ENCODE results near the gene TRMT61A.
"Not testable (repeated sequence)": the region's sequence is repeated elsewhere in the genome, so short reads cannot be mapped to it uniquely, and the experiment has no call there.

The TRMT61A gene

DNA sequence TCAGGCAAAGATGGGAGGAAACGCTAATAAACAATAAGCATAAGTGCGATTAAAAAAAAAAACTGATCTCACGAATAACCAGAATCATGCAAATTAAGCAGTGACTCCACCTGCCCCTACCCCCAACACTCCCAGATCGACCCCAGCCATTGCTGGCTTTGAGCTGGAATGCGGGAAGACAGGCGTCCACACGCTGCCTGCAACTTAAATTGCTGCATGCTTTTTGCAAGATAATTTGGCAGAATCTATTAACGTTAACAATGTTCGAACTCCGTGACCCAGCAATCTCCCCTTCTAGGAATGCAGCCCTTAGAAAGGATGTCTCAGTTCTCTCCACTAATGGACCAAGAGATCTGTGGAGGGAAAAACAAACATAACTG, 5.4 kb upstream of the TRMT61A start:
- DNase-seq: no peak

DNA sequence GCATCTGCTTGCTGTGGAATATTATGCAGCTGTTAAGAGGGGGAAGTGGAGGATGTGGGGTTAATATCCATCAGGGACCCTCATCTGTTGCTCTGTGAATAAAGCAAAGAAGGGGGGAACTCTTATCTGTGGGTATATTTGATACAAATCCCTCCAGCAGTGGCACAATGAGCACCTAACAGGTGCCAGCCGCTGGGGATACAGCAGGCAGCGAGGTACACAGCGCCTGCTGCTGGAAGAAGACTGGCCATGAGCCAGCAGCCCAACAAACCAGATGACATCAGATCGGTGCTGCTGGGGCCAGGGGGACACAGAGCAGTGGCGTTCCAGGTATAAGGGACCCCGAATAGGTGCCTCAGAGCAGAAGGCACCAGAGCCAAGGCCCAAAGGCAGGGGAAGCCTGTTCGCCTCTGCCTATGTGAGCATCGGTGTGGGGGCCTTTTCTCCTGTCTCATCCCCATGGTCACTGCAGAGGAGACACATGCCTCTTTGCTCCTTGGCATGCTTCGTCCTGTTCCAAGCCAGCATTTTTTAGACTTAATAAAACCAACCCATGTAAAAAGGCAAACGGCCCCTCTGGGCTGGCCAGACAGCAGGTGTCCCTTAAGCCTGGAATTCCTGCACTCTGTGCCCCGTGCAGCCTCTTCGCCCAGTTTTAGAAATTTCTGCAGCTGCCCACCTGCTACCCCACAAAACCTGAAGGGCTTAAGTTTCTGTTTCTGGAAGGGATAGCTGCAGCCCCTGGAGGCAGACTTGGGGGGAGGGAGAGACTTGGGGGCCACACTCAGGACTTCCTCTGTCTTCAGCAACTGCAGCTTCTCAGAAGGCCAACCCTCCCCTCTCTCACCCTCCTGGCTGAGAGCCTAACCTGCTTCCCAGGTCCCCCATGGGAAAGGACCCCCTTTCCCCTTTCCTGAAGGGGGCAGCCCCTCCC, 4.7 kb upstream of the TRMT61A start:
- no peak for DNase-seq

DNA sequence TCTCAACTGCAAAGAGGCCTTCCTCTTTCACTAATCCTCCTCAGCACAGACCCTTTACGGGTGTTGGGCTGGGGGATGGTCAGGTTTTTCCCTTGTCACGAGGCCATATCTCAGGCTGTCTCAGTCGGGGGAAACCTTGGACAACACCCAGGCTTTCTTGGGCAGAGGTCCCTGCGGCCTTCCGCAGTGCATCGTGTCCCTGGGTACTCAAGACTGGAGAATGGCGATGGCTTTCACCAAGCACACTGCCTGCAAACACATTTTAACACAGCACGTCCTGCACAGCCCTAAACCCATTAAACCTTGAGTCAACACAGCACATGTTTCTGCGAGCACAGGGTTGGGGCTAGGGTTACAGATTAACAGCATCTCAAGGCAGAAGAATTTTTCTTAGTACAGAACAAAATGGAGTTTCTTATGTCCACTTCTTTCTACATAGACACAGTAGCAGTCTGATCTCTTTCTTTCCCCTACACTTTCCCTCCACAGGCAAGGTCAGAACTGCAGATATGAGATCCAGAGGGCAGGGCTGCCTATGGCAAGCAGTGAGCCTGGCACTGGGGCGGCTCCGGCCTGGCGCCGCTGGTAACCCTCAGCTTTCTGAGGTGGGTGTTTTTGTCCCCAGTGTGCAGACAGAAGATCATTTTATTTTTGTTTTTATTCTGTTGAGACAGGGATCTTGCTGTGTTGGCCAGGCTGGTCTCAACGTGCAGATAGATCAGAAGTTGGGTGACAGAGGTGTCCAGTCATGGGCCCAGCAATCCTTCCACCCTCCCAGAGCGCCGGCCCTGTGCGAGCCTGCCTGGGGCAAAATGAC, 3.4 kb upstream of the TRMT61A start:
- not testable (repeated sequence) for DNase-seq

DNA sequence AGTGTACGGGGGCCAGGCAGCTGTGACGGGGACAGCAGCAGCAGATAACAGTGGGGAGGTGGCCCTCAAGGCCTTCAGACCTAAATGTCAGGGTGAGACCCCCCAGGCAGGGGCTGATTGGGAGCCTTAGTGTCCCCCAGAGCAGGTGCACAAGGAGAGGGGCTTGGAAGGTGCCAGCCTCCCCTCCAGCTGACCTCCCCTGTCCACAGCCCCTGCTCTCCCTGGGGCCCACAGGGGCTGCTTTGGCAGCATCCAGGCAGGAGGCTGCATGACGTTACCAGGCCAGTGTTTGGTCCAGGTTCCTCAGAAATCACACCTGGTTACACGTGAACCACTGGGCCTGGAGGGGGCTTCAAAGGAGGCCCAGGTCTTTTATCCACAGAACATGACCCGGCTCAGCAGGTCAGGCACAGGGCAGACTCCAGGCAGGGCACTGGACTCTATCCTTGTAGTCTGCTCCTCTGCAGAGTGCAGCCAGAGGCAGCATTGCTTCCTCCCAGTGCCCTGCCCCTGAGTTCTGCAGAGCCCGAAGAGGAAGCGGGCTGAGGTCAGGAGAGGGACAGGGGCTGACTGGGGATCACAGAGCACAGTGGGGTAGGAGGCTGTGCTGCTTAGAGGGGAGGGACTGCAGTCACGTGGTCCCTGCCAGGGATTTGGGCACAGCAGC, 2.6 kb upstream of the TRMT61A start:
- peak; percentile 69 for DNase-seq

DNA sequence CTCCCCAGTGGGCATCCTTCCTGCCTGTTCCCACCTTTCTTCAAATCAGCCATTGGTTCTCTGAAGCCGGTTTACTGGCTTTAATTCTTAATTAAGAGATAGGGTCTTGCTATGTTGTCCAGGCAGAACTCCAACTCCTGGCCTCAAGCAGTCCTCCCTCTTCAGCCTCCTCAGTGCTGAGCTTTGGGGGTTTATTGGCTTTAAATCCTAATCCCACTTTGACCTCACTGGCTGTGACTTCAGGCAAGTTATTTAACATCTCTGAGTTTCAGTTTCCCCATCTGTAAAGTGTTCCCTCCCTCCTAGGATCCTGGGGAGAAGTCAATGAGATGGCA, 2.1 kb upstream of the TRMT61A start:
- peak; percentile 59 for DNase-seq

DNA sequence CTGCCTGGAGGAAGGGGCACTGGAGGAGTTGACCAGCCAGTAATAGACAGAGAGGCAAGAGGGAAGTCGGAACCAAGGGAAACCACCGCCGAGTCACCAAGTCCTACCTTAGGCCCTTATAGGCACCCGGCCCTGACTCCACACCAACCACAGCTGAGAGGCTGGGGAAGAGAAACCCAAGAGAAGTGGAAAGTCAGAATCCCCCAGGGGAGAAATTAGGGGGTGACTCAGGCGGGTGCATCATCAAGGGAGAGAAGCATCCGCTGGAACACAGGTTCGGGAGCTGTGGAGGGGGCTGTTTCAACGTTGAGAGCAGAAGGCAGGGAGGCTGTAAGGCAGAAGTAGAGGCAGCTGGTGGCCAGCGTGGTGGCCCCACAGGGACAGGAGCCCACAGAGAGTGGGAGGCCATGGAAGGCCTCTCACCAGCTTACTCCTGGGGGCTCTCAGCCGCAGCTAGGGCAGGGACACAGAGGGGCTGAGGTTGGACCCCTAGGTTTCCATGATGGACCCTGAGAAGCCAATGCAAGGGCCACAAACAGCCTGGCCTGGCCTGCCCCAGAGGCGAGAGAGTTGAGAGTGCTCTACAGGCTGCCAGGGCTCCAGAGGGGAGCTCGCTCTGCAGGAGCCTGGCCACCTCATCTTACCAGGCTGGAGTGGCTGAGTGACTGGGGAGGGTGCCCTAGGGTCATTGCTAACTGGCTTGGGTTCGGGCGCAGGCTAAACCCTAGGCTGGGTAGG, 1.4 kb upstream of the TRMT61A start:
- DNase-seq: peak; percentile 91

DNA sequence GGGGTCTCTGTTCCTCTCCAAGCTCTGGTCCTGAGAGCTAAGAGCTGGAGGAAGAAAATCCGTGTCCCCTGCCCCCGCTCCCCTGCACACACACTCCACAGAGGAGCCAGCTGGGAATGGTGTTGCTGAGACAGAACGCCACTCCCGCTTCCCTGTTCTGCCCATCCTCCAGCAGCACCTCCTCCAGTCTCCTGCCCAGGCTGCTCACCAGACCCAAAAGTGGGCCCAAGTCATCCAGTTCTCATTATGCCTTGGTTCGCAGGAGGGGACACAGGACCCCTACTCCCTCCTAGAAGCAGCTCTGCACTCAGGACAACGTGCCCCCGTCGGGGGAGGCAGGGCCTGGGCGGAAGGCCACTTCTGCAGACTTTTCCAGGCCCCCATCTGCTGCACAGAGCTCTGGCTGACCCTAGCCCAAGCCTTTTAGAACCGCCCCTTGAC, 830 bp upstream of the TRMT61A start:
- DNase-seq: no peak

DNA sequence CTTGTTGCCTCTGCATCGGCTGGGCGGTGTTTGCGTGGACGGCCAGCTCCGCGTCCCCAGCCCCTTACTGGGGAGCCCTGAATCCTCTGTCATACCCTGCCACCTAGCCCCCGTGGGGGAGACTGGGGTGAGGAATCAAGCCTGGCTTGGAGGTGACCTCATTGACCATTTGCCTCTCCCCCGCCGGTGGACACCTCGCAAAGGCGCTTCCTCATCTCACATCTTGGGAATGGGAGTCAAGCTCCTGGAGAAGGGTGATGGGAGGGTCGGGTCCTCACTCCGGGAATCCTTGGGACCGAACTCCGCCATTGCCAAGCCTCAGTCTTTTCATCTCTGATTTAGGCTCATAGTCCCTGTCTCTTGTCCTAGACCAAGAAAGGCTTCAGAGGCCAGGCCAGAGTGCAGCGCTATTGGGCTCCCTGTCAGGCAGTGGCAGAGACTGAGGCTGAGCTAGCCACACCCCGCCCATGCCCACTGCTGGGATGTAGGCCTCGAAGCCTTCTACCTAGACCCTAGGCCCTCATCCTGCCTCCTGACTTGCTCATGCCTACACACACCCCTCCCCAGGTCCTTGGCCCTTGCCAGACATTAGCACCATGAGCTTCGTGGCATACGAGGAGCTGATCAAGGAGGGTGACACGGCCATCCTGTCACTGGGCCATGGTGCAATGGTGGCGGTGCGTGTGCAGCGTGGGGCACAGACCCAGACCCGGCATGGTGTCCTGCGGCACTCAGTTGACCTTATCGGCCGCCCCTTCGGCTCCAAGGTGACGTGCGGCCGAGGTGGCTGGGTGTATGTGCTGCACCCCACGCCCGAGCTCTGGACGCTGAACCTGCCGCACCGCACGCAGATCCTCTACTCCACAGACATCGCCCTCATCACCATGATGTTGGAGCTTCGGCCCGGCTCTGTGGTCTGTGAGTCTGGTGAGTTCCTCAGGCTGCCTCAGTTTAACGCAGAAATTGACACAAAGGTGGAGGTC, 678 bp downstream of the TRMT61A start:
- DNase-seq: no peak

DNA sequence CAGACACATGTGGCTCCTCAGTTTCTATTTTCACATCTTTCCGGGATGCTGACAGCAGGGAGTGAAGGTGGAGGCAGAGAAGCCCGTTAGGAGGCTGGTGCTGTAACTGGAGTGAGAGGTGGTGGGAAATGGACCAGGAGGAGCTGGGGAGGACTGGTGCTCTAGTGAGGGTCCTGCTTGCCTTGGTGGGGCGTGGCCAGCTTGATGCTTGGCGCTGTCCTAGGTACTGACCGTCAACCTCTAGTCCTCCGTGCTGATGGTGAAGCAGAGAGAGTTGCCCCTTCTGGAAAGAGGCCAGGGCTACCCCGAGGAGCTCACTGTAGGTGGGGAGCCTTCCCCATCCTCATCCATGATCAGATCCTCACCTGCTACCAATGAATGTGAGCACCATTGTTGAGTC, 1.4 kb downstream of the TRMT61A start:
- DNase-seq: no peak

DNA sequence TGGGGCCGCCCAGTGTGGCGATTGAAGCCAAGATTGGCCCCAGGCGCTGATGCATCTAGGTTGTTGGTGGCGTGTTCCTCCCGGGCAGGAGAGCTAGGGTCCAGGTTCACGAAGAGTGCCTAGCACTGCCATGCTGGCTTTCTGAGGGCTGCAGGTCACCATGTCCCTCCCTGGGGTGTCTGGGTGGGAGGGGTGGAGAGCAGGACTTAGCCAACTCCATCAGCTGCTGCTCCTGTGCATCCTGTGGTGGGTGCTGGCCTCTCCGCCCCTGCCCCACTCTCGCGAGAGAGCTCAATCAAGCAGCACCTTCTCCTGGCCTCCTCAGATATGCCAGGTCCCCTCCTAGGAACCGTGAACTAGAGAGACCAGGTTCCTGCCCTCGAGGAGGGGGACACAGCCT, 1.8 kb downstream of the TRMT61A start:
- no peak for DNase-seq

DNA sequence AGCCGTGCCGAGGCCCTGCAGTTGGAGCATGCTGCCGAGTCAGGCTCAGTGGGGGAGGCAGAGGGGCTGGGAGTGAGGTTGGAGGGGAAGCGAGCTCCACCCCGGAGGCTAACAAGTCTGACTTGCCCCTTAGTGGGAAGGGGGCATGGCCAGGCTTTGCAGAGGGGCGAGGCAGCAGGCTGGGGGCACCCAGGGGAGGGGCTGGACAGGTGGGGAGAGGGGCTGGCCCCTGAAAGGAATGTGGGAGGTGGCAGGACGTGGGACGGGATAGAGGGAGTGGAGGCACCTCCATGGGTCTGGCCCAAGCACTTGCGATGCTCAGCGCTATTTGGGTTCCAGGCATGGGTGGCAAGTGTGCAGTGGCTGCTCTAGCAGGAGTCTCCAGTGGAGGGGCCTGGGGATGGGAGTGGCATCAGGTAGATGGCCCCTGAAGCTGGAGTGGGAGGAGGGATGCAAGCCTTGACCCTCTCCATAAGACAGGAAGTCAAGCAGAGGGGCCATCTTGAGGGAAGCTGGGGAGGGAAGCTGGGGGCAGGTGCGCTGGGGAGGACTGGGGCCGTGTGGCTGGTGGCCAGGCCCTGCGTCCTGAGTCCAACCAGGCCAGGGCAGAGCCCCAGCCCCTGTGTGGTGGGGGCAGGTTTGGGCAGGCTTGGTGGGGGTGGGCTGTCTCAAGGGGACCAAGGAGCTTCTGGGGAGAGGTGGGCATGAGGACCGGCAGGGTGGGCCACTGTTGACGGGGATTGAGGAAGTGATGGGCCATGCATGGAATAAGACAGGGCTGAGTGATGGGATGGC, 2.6 kb downstream of the TRMT61A start:
- DNase-seq: no peak

DNA sequence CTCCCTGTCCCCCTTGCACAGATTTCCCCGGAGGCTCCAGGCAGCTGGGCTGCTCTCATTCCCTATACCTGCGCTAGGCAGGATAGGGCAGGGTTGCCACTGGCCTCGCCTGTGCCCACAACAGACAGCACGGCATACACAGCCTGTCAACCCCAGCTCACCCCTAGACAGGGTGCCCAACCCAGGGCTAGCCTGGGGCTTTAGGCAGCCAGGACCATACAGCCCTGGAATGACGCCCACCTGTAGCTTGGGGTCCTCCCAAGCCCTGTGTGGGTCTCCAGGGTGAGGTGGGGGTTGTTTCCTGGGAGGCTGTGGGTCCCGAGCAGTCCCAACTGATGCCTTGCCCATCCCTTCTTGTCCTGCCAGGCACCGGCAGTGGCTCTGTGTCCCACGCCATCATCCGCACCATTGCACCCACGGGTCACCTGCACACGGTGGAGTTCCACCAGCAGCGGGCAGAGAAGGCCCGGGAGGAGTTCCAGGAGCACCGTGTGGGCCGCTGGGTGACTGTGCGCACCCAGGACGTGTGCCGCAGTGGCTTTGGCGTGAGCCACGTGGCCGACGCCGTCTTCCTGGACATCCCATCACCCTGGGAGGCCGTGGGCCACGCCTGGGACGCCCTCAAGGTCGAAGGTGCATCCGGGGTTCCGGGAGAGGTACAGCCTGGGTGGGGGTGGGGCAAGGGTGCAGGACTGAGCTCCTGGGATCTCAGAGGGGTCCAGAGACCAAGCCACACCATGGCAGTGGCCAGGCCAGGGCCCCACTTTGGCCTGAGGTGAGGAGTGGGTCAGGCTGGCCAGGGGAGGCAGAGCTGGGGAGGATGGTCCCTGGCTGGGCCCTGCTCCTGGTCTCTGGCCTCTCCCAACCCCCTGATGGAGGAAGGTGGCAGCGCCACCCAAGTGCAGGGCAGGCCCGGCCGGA, 3.5 kb downstream of the TRMT61A start:
- DNase-seq: no peak

DNA sequence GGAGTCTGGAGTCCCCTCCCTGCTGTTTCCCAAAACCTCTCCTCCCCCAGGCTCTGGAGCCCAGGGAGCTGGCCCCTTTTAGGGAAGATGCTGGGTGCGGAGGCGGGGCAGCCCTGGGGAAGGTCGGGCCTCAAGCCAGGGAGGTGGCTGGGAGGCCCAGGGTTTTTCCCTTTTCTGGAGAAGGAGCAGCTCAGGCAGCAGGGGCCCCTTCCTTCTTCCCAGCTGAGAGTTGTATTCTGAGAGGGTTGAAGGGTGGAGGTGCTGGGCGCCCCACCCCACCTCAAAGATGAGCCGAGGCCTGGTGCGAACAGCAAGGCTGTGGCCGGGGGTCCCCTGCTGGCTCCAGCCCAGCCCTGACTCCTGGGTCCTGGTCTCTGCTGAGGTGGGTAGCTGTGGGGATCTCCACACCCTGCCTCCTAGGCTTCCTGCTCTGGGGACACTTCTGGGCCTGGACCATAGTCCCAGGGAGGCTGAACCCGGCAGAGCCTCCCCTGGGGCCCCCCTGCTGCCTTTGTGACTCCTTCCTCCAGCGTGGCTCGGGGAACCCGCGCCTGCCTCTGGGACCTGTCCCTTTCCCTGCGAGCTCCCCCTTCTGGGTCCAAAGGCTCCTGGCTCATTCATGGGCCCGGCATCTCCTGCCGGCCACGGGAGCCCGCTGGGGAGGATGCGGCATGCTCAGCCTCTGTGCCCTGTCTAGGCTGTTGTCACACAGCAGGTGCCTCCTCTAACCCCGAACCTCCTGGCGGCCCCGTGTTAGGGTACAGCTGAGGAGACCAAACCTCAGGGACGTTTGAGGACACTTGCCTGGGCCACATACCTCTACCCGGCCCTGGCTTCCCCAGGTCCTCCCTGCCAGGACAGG, 4.4 kb downstream of the TRMT61A start:
- peak; percentile 54 for DNase-seq

DNA sequence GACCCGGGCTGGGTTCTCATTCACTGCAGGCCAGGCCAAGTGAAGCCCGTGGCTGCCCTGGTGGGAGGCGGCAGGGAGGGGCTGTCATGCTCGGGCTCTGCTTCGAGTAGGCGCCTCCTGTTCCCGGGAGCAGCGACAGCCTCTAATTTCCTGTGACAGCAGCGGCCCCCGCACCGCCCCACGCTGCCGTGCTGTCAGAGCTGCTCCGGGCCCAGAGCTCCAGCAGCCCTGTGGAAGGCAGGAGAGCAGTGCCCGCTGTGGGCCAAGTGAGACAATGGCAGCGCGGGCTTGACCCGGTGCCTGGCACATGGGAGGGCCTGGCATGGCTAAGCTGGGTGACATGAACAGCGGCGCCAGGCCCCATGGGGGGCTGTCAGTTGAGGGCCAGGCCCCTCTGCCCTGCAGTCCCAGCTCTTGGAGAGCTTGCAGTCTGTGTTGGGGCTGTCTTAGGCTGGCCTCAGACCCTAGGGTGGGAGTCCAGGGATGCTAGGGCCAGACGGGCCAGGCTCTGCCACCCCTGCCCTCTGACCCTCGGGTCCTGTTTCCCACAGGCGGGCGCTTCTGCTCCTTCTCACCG, 5.1 kb downstream of the TRMT61A start:
- DNase-seq: no peak

DNA sequence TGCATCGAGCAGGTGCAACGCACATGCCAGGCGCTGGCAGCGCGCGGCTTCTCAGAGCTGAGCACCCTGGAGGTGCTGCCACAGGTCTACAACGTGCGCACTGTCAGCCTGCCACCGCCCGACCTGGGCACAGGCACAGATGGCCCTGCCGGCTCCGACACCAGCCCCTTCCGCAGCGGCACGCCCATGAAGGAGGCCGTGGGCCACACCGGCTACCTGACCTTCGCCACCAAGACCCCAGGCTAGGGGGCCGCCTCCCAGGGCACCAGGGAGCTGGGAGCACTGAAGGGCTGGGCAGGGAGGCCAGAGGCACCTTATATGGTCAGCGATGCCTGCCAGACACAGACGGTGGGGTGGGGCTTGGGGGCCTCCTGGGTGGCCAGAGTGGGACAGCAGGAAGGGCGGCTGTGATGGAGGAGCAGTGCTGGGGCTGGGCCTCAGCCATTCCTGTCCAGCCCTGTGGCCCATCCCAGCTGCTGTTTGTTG, 5.6 kb downstream of the TRMT61A start:
- DNase-seq: no peak

DNA sequence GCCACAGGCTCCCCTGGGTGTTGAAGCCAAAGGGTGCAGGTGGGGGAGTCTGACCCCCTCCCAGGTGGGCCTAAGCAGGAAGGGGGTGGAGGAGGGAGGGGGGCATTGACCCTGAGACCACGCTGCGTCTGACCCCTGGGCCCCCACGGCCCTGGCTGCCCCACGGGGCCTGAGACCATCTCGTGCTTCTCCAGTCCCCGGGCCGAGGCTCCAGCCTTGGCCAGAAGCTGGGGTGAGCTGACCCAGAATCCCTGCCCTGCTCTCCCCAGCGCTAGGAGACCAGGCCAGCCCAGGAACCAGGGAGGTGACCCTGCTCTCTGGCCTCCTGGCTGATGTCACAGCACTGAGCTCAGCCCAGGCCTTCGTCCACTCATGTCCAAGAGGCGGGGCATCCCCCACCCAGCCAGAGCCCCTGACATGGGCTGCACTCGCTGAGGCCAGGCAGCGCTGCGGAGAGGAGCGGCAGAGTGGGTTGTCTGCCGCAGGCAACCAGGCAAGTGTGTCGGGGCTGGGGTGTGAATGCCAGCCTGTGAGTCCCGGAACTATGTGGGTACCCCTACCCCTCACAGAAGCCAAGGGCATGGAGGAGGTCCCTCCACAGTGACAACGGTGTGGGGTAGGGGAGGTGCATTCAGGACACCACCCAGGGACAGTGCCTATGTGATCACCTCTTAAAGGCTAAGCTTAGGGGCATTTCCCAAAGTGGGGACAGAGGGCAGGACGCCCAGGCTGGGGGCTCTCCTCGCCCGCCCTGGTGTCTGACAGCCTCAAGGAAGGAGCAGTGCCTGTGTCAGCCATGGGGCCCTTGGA, 6.3 kb downstream of the TRMT61A start:
- DNase-seq: no peak
